B cell (primary cell): ENCODE data around the gene PSAP. TPM values are rescaled to one million over a fixed set of nuclear protein-coding genes. Genes with fewer than 3 reads are reported as not detected.

ENCODE experiments used
- ATAC-seq: fragments of 200-7000 bp; cut with Tn5 transposase; one replicate; pipeline ENCODE4 v1.10.0; 2021; ENCODE audit warnings: low read depth, mild to moderate bottlenecking, moderate number of reproducible peaks, moderate library complexity
- CTCF ChIA-PET: fragments of 350-600 bp; sonication (Branson Sonifier 250); formaldehyde crosslinking; loops from one replicate; lab custom pipeline; 2021; ENCODE audit warnings: antibody characterized with exemption, inconsistent platforms; lab: Charles Lee
- POLR2A ChIA-PET: fragments of 350-600 bp; sonication (Branson Sonifier 250); formaldehyde crosslinking; loops from one replicate; lab custom pipeline; 2021; ENCODE audit warnings: antibody characterized with exemption; lab: Charles Lee
- DNase-seq: peaks from one replicate; pipeline ENCODE4 v3.0.0; 2013
- H2AFZ ChIP-seq: 2 replicates; pipeline ENCODE4 v1.6.1; 2012; ENCODE audit warnings: mild to moderate bottlenecking, low read depth, low read length; ENCODE audit not compliant: insufficient read depth, poor library complexity, severe bottlenecking
- H3K27ac ChIP-seq, 2 donors: 1 replicate in 1 of 2; 2 replicates in 1 of 2; pipeline ENCODE4 v1.5.1; 2012 to 2013; ENCODE audit warnings: low read length in 2 of 2, mild to moderate bottlenecking in 2 of 2, moderate library complexity in 1 of 2
- H3K27me3 ChIP-seq, 4 experiments: fragments of 200-600 bp in 1 of 4; sonication (generic) in 1 of 4; replicated peaks in 1 of 4; 1 replicate in 2 of 4; 2 replicates in 2 of 4; pipeline versions ENCODE4 v1.6.1 to v1.7.0; 2013 to 2016; ENCODE audit warnings: low read length in 3 of 4, mild to moderate bottlenecking in 2 of 4, mixed read lengths in 1 of 4, moderate library complexity in 1 of 4; ENCODE audit not compliant: insufficient read depth in 4 of 4, control insufficient read depth in 3 of 4; ENCODE audit errors: control extremely low read depth in 1 of 4
- H3K36me3 ChIP-seq, 2 experiments: replicated peaks in 1 of 2; 1 replicate in 1 of 2; 2 replicates in 1 of 2; pipeline versions ENCODE4 v1.6.1 to v1.7.1; 2013; ENCODE audit warnings: low read length in 1 of 2; ENCODE audit not compliant: insufficient read depth in 2 of 2, control insufficient read depth in 1 of 2; ENCODE audit errors: control extremely low read depth in 1 of 2, extremely low read depth in 1 of 2
- H3K4me1 ChIP-seq, 2 donors: fragments of 200-600 bp in 1 of 2; sonication (generic) in 1 of 2; 1 replicate in 1 of 2; 2 replicates in 1 of 2; pipeline versions ENCODE4 v1.5.1 to v1.6.1; 2013 to 2017; ENCODE audit warnings: low read length in 2 of 2; ENCODE audit not compliant: control insufficient read depth in 2 of 2, insufficient read depth in 2 of 2
- H3K4me2 ChIP-seq: replicated peaks from 2 replicates; pipeline ENCODE3; 2012; ENCODE audit warnings: mild to moderate bottlenecking, low read depth, low read length; ENCODE audit not compliant: poor library complexity, severe bottlenecking
- H3K4me3 ChIP-seq, 5 experiments: fragments of 200-600 bp in 1 of 5; sonication (generic) in 1 of 5; 1 replicate in 3 of 5; 2 replicates in 2 of 5; pipeline versions ENCODE4 v1.5.1 to v1.7.0; 2011 to 2016; ENCODE audit warnings: low read length in 4 of 5, mild to moderate bottlenecking in 4 of 5, low read depth in 2 of 5, control low read depth in 1 of 5, moderate library complexity in 1 of 5; ENCODE audit not compliant: insufficient read depth in 1 of 5; ENCODE audit errors: control extremely low read depth in 1 of 5, extremely low read depth in 1 of 5
- H3K79me2 ChIP-seq: fragments of 200-600 bp; sonication (generic); one replicate; pipeline ENCODE4 v1.6.0; 2016; ENCODE audit warnings: low read length; ENCODE audit not compliant: control insufficient read depth, insufficient read depth
- H3K9ac ChIP-seq: fragments of 200-600 bp; sonication (generic); 2 replicates; pipeline ENCODE4 v1.6.1; 2017; ENCODE audit warnings: mild to moderate bottlenecking, low read length, moderate library complexity
- H3K9me3 ChIP-seq, 3 donors: one replicate each; pipeline versions ENCODE4 v1.6.1 to v1.7.1; 2013; ENCODE audit warnings: low read length in 2 of 3; ENCODE audit not compliant: control insufficient read depth in 2 of 3, insufficient read depth in 1 of 3; ENCODE audit errors: control extremely low read depth in 1 of 3
- H4K20me1 ChIP-seq: 2 replicates; pipeline ENCODE4 v1.6.0; 2012; ENCODE audit warnings: mild to moderate bottlenecking, low read length; ENCODE audit not compliant: insufficient read depth, control insufficient read depth, poor library complexity, severe bottlenecking
- H3K27ac Mint-ChIP-seq: one replicate; pipeline ENCODE4 v1.8.0; 2021; ENCODE audit warnings: mixed read lengths
- H3K27me3 Mint-ChIP-seq: one replicate; pipeline ENCODE4 v1.8.0; 2021; ENCODE audit warnings: mixed read lengths
- H3K4me1 Mint-ChIP-seq: one replicate; pipeline ENCODE4 v1.8.0; 2021; ENCODE audit warnings: mixed read lengths
- H3K4me3 Mint-ChIP-seq: one replicate; pipeline ENCODE4 v1.8.0; 2021; ENCODE audit warnings: mixed read lengths
- H3K9me3 Mint-ChIP-seq: one replicate; pipeline ENCODE4 v1.8.0; 2022; ENCODE audit warnings: mixed read lengths; ENCODE audit not compliant: insufficient read depth
- EZH2 ChIP-seq: IDR thresholded peaks from 2 replicates; pipeline ENCODE4 v1.6.1; 2012; ENCODE audit warnings: borderline replicate concordance, low read depth, mild to moderate bottlenecking, moderate library complexity, low read length; ENCODE audit not compliant: insufficient read depth, poor library complexity, severe bottlenecking
- WGBS: methylation state at CpG from one replicate; pipeline ENCODE4 v1.1.5; 2013; ENCODE audit warnings: missing lambda C conversion rate; ENCODE audit not compliant: insufficient coverage; 5-methylcytosine and 5-hydroxymethylcytosine counted together
- intact Hi-C: fragments of 100-400 bp; cut with micrococcal nuclease; formaldehyde crosslinking; loops from one replicate; pipeline ENCODE4 v1.10.0; 2022
- polyA plus RNA-seq: library from polyadenylated mRNA; depleted of rRNA; stranded (reverse); fragments of >200 nt; gene quantifications from 2 replicates; pipeline ENCODE4 v1.2.3, GENCODE V29; 2012
- total RNA-seq, 2 donors: library from RNA; stranded (reverse); fragments of 120-200 nt in 1 of 2; gene quantifications; 1 replicate in 1 of 2; 2 replicates in 1 of 2; pipeline versions ENCODE4 v1.2.3 to v1.2.4, GENCODE V29; 2013 to 2022
- TF ChIP-seq, protein P1 (sequence below): fragments of 200-600 bp; IDR thresholded peaks from one replicate; pipeline ENCODE4 v1.8.0; 2022; ENCODE audit warnings: antibody characterized with exemption, mild to moderate bottlenecking

The PSAP gene
- total and polyA plus RNA-seq, 2 donors (not counting 1 experiment from before 2014, with no cell fraction given) = 206 to 509 TPM

DNA sequence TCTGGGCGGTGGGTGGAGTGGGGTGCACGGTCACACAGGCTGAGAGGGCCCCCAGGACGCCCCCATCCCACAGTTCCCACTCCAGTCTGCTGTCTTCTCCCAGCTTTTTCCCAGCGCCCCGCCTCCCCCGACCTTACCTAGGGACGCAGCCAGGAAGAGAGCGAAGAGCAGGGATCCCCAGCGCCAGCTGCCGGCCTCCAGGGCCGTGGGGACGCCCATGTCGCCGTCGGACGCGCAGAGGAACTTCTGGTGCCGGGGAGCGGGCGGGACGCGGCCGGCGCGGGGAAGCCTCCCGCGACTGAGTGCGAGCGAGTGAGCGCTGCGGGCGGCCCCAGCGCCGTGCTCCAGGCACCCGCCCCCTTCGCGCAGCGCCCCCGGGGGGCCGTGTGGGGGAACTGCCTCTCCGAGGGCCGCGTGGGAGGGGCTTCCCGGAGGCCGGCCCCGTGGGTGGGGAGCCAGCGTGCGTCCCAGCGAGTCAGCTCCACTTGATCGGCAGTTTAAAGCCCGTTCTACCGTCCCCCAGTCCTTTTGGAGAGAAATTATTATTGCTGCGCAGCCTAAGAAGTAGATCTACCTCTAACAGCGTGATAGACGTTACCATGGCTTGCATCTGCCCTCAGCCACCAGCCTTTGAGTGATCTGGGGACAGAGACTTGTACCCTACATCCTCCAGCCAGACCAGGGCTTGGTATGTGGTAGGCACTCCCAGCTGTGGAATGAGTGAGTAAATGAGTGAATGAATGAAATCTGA lies 77.7 kb downstream of the PSAP start, which contains the start of gene VSIR:
TSS of gene VSIR (minus strand) at position 300 of the 751 bp plus-strand sequence. CDS start at position 219, 81 bp downstream.
- ChIA-PET POLR2A (interaction anchor here (0.6 to 3.0 kb wide), 15 partner anchors 10 to 479 kb away, joined by 3 to 12 read pairs (median 3); partner anchors contain the start of genes ANAPC16 and ASCC1), CTCF (interaction anchor here (0.6 to 4.8 kb wide), 37 partner anchors 9 to 457 kb away, joined by 3 to 36 read pairs (median 4); partner anchors contain the start of gene SLC29A3)
- H3K4me1 Mint-ChIP-seq = peaks cover 86% of the 10 kb centered on the region
- H3K27me3 Mint-ChIP-seq = no peaks in the 10 kb centered on the region
- Histone ChIP-seq H3K27me3 (no peaks in the 10 kb centered on the region), H3K9me3 (no peaks in the 10 kb centered on the region), H3K4me3 (peak within 1 kb of the TSS; percentile 82 to 97 (median 90)), H3K9ac (peak within 1 kb of the TSS; percentile 94), H3K79me2 (peaks cover 82% of the 10 kb centered on the region), H2AFZ (peak within 1 kb of the TSS; percentile 81), H3K27ac (peak within 1 kb of the TSS; percentile 88 to 95), H3K36me3 (peaks cover 0 to 7% of the 10 kb centered on the region in 2 experiments), H4K20me1 (no peaks in the 10 kb centered on the region), H3K4me1 (peaks cover 78 to 90% of the 10 kb centered on the region in 2 donors), H3K4me2 (peak within 1 kb of the TSS; percentile 83)
- peak within 1 kb of the TSS; percentile 94 for H3K4me3 Mint-ChIP-seq
- no peak for TF ChIP-seq EZH2
- TF ChIP-seq, protein P1, sequence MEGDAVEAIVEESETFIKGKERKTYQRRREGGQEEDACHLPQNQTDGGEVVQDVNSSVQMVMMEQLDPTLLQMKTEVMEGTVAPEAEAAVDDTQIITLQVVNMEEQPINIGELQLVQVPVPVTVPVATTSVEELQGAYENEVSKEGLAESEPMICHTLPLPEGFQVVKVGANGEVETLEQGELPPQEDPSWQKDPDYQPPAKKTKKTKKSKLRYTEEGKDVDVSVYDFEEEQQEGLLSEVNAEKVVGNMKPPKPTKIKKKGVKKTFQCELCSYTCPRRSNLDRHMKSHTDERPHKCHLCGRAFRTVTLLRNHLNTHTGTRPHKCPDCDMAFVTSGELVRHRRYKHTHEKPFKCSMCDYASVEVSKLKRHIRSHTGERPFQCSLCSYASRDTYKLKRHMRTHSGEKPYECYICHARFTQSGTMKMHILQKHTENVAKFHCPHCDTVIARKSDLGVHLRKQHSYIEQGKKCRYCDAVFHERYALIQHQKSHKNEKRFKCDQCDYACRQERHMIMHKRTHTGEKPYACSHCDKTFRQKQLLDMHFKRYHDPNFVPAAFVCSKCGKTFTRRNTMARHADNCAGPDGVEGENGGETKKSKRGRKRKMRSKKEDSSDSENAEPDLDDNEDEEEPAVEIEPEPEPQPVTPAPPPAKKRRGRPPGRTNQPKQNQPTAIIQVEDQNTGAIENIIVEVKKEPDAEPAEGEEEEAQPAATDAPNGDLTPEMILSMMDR = peak; percentile 93
- peak; percentile 95 for DNase-seq
- peak; percentile 81 for ATAC-seq
- peak within 1 kb of the TSS; percentile 92 for H3K27ac Mint-ChIP-seq
- intact Hi-C loops = loop anchor here (1.0 to 5.0 kb wide), 6 partner anchors 25 to 454 kb away; partner anchors contain the start of genes PSAP and SLC29A3
- under 1% methylated on average over 47 of the region's 55 CpGs for WGBS
- H3K9me3 Mint-ChIP-seq = no peaks in the 10 kb centered on the region
